IPS DF 19.7 (cell line): ENCODE measurements around the gene ZIC1.

Experiments
- DNase-seq: peaks from one replicate; pipeline ENCODE4 v3.0.0-alpha.2; 2013; ENCODE audit warnings: low read depth, low spot score

ZIC1 gene

DNA sequence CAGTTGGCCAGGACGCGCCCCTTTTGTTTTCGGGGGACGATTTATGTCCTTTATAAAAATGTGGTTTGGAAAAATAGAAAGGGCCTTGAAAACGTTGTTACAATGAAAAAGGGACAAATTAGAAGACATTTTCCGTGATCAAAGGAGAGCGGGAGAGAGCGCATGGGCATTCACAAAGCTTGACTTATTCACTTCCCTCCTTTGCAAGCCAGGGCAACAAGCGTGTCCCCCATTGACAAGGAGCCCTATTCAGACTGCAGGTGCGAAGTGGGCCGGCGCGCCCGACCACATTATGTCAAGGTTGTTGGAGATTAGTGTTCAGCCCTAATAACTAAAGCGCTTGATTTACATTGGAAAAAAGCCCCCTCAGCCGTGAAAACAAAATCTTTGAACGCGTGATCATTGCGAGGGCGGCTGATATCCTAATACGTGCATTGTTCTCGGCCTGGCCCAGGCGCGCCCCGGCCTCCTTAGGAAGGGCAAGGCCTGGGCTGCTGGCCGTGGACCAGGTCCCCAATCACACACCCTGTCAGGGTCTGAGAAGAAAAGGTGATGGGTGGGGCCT is 28.7 kb upstream of the ZIC1 start:
- no peak for DNase-seq

DNA sequence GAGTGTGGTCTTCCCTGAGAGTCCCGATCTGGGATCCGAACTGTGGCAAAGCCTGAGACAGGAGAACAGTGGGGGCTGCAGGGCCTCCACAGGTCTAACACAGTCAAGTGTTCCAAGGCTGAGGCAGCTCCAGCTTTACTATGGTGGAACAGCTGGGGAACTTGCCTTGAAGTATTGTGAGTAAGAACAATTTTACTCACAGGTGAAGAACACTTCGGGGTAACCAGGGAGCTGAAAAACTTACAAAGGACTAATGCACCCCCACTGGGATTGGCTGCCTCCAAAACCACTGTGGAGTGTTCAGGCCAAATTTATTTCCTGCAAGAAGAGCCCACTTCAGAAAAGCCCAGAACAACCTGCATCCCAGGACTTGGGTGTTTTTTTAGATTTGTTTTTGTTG is 28.2 kb upstream of the ZIC1 start:
- no peak for DNase-seq

DNA sequence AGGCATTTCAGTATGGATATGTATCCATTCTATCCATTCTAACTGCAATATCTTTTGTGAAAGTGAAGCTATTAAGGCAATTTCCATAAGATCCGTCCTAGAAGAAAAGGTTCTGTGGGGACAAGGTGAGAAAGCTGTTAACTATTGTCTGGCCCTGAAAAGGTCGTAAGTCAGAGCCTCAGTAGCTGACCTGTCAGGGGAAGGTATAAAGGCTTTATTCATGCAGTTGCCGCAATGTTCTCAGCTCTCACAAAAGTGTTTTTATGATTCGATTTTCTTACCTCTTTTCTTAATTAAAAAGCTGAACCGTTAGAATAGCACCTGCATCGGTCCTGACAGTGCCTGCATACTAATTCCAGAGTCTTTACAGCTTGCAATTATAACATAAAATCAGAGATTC is 27.6 kb upstream of the ZIC1 start:
- no peak for DNase-seq

GRCh38 chr3:147383617-147384016 is 25.5 kb upstream of the ZIC1 start:
- DNase-seq: no peak

- no peak for DNase-seq
Observed at GRCh38 chr3:147384210-147385058, 24.7 kb upstream of the ZIC1 start.

- DNase-seq: no peak
Observed at GRCh38 chr3:147385059-147386012, 23.8 kb upstream of the ZIC1 start.

- DNase-seq: no peak
Observed at GRCh38 chr3:147387291-147387884, 21.8 kb upstream of the ZIC1 start.

- DNase-seq: no peak
Observed at GRCh38 chr3:147387885-147388699, 21.1 kb upstream of the ZIC1 start.

GRCh38 chr3:147388700-147389580 is 20.2 kb upstream of the ZIC1 start:
- DNase-seq: no peak

GRCh38 chr3:147389717-147390116 is 19.4 kb upstream of the ZIC1 start:
- no peak for DNase-seq

- no peak for DNase-seq
Observed at GRCh38 chr3:147390589-147391569, 18.3 kb upstream of the ZIC1 start.

DNA sequence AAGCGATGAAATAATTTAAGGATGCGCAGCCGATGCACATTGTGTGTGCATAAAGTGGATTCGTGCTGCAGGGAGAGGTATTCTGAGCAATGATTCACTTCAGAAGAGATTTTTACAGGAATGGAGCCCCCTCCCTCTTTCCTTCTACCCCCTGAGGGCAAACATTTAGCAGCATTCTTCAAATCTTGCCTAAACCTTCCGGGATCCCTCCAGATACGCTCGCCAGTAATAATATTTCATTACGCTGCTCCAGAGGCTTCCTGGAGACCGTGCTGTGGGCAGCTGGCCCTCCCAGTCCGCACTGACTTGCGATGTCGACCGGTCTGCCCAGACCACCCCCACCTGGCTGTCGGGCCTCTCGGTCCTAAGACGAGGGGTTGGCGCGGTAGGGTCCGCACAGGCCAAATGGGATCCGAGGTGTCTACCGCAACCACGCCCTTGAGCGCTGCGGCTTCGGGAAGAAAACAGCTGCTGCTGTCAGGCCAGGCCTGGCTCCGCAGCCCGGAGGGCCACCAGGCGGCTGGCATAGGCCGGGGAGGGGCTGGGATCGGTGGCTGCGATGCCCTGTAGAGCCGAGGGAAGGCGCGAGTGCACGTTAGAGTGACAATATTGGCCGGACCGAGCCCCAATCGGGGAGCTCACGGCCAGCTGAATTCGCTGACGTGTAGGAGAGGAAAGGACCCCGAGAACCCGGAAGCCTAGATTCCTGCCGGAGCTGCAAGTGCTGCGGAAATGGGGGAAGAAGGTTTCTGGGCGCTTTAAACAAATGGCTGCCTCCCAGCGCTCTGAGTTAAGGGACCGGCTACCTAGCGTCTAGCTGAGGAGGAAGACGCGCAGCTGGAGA is 17.2 kb upstream of the ZIC1 start:
- DNase-seq: no peak

DNA sequence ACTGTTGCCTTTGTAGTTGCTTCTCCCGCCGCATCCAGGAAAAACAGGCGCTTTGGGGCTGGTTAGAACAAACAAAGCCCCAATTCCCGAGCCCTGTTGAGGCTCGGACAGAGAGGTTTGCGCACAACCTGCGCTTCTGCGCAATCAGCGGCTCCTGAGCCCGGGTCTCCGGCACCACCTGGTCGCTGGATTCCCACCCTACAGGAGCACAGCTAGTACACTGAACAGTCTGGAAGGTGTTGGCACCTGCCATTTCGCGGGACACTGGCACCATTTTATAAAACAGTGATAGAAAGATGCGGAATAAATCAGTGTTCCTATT is 16.6 kb upstream of the ZIC1 start:
- no peak for DNase-seq

- DNase-seq: no peak
Observed at GRCh38 chr3:147393261-147393942, 15.8 kb upstream of the ZIC1 start.

DNA sequence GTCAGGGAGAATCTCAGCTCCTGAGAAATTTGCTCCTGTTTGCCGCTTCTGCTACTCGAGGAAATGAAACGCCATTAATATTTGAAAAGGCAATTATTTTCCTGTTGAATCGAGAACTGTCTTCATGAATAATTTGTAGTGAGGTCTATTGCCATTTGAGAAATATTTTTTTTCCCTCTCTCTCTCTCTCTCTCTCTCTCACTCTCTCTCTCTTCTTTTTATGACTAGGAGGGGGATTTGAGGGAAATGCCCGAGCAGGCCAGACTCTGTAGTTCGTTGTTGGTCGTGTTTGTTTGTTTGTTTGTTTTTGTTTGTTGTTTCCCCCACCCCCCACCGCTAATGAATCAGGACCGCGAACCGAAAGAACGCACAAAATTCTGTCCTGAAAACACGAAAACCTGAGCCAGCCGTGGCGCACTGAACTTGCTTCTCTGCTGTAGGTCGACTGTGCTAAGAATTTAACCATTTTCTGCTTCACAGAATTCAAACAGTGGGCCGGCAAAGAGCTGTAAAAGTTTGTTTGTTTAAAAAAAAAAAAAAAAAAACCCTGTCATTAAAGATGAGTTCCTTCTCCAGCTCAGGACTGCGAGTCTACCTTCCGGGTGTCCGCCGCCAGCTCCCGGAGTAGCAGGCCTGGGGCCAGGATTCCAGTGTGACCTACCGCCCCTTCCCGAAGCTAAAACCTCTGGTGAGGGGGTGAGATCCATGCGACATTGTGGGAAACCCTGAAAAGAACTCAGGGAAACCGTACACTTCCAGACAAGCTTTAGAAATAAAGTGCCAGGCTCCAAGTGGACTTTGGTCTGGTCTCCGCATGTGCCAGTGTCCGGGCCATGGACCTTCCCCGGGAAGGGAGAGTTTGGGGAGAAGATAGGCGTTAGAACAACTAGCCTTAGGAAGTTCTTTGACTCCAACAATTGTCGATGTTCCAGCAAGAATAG is 15.0 kb upstream of the ZIC1 start:
- DNase-seq: no peak

GRCh38 chr3:147394884-147395225 is 14.3 kb upstream of the ZIC1 start:
- no peak for DNase-seq
